Measurements from ENCODE around the gene ARHGAP1.

- TF ChIP-seq POLR2AphosphoS5 (IDR thresholded peaks at IDR 0.05; ENCODE audit: low read depth, low read length) (no peak), REST (IDR thresholded peaks at IDR 0.05; ENCODE audit: insufficient read depth in 1 of 2, low read depth in 2 of 2, low read length in 2 of 2) (no peak)
These were observed 20.9 kb upstream of the ARHGAP1 start for GRCh38 chr11:46721286-46721685.
